Spinal cord (tissue), 10 donors: ENCODE data around the gene RTTN. TPM values are rescaled to one million over a fixed set of nuclear protein-coding genes. Genes with fewer than 3 reads are reported as not detected.

Source experiments
- DNase-seq, 6 donors: peaks; one replicate each; pipeline versions ENCODE4 v3.0.0 to v3.0.0-alpha.2; 2013 to 2015; ENCODE audit warnings: low spot score in 6 of 6, low read depth in 4 of 6
- H3K27ac ChIP-seq: one replicate; pipeline ENCODE4 v1.5.1; 2013; ENCODE audit warnings: low read depth, low read length, control low read depth
- H3K27me3 ChIP-seq: one replicate; pipeline ENCODE4 v1.6.1; 2013; ENCODE audit warnings: low read length; ENCODE audit not compliant: control insufficient read depth, insufficient read depth
- H3K36me3 ChIP-seq: one replicate; pipeline ENCODE4 v1.6.1; 2013; ENCODE audit warnings: low read length; ENCODE audit not compliant: control insufficient read depth, insufficient read depth
- H3K4me1 ChIP-seq: one replicate; pipeline ENCODE4 v1.6.1; 2013; ENCODE audit warnings: low read length; ENCODE audit not compliant: control insufficient read depth, insufficient read depth
- H3K4me3 ChIP-seq: one replicate; pipeline ENCODE4 v1.5.1; 2013; ENCODE audit warnings: low read depth, low read length, control low read depth
- H3K9me3 ChIP-seq: one replicate; pipeline ENCODE4 v1.6.1; 2013; ENCODE audit warnings: low read length; ENCODE audit not compliant: control insufficient read depth, insufficient read depth
- WGBS: methylation state at CpG from one replicate; pipeline ENCODE4 v1.1.5; 2013; ENCODE audit warnings: missing lambda C conversion rate; ENCODE audit not compliant: insufficient coverage; 5-methylcytosine and 5-hydroxymethylcytosine counted together
- polyA plus RNA-seq, 2 donors: library from polyadenylated mRNA; unstranded; fragments of 120-200 nt; gene quantifications; one replicate each; pipeline ENCODE4 v1.2.1, GENCODE V29; 2013; ENCODE audit not compliant: insufficient read length in 2 of 2
- total RNA-seq, 2 donors: library from RNA; depleted of rRNA in 1 of 2; stranded (reverse); fragments of 120-200 nt in 1 of 2; fragments of >200 nt in 1 of 2; gene quantifications; one replicate each; pipeline versions ENCODE4 v1.2.3 to v1.2.4, GENCODE V29; 2013 to 2014
- donor health status: healthy.

RTTN gene
- total and polyA plus RNA-seq, 4 donors: 14.0 to 46.0 (median 18.1) TPM

DNA sequence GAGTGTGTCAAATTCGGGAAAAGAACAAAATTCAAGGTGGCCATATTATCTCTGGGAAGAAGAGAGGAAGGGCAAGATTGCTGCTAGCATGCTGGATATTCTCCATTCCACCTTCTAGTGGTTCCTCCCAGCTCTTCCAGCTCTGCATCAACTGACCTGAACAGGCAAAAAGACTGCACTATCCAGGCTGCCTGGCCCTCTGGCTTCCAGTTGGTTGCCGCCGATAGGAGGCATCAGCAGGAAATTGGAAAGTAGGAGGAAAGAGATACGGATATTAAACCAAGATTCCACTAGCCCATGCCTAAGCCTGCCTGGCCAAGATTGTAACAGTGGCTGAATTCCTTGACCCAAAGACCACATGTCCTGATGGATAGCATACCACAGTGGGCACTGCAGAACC, 1.7 kb upstream of the RTTN start:
- H3K27ac ChIP-seq: no peak overlapping the region
- H3K36me3 ChIP-seq: no peaks in the 10 kb centered on the region
- no peaks in the 10 kb centered on the region for H3K27me3 ChIP-seq
- no peaks in the 10 kb centered on the region for H3K4me1 ChIP-seq
- DNase-seq: no peak
- H3K9me3 ChIP-seq: no peaks in the 10 kb centered on the region
- H3K4me3 ChIP-seq: no peak overlapping the region
- WGBS: 80% methylated on average over 2 of the region's 4 CpGs

DNA sequence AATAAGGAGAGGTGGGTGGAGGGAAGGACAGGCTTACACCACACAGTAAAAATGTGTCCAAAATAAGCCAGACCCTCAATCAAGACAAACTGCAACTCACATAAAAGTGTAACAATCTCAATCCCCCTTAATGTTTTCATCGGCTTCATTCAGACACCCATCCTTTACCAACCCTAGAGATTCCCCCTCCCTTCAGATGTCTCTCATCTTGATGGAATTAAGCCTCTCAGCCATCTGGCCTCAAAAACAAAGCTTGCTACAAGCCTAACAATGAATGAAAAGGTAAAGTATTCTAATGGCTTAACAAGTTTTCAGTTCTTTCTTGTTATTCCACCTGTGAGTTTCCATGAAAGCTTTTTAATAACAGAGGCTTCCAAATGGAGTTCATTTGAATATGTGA, 5.2 kb downstream of the RTTN start:
- no peaks in the 10 kb centered on the region for H3K36me3 ChIP-seq
- no peak overlapping the region for H3K27ac ChIP-seq
- H3K4me1 ChIP-seq: no peaks in the 10 kb centered on the region
- no peak for DNase-seq
- no peaks in the 10 kb centered on the region for H3K27me3 ChIP-seq
- 0% methylated on average over 1 of the region's 1 CpG for WGBS
- no peak overlapping the region for H3K4me3 ChIP-seq
- no peaks in the 10 kb centered on the region for H3K9me3 ChIP-seq

DNA sequence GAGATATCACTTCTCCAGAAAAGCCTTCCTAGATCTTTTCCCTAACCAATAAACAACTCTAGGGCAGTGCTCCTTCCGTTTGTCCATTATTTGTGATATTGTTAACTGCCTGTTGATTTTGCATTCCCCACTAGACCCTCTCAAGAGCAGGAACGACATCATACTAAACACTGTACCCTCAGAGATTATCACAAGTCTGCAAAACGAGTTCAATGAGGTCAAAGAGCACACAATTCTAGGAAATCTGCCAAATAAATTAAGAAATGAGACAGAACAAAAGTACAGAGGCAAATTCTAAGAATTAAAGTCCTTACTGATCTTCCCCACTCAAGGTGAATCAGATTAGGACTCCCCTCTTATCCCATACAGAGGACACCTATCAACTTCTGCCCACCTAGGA, 7.6 kb downstream of the RTTN start:
- Histone ChIP-seq H3K4me3 (no peak overlapping the region), H3K27ac (no peak overlapping the region), H3K27me3 (no peaks in the 10 kb centered on the region), H3K4me1 (no peaks in the 10 kb centered on the region), H3K9me3 (no peaks in the 10 kb centered on the region), H3K36me3 (peaks cover 2% of the 10 kb centered on the region)
- 62% methylated on average over 2 of the region's 3 CpGs for WGBS
- no peak for DNase-seq

DNA sequence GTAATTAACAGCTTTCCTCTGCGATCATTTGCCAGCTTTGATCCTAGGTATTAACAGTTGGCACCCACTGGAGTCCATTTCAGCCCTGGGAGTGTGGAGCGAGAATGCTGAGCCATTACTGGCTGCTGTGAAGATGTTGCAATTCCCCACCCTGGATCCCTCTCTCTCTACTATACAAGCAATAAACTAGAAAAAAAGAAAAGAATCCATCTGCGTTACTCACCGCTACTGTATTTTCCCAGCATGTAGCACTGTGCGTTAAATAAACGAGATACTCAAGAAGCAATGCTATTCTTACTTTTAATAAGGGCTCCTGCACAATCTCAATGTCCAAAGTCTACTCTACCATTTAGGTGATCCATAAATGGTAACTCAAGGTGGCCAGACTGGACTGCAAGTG, 8.5 kb downstream of the RTTN start:
- no peaks in the 10 kb centered on the region for H3K4me1 ChIP-seq
- H3K9me3 ChIP-seq: no peaks in the 10 kb centered on the region
- no peaks in the 10 kb centered on the region for H3K27me3 ChIP-seq
- peaks cover 2% of the 10 kb centered on the region for H3K36me3 ChIP-seq
- peak in 1 of 6 donors; percentile 61 for DNase-seq
- no peak overlapping the region for H3K4me3 ChIP-seq
- H3K27ac ChIP-seq: no peak overlapping the region
- WGBS: 80% methylated on average over 2 of the region's 6 CpGs

DNA sequence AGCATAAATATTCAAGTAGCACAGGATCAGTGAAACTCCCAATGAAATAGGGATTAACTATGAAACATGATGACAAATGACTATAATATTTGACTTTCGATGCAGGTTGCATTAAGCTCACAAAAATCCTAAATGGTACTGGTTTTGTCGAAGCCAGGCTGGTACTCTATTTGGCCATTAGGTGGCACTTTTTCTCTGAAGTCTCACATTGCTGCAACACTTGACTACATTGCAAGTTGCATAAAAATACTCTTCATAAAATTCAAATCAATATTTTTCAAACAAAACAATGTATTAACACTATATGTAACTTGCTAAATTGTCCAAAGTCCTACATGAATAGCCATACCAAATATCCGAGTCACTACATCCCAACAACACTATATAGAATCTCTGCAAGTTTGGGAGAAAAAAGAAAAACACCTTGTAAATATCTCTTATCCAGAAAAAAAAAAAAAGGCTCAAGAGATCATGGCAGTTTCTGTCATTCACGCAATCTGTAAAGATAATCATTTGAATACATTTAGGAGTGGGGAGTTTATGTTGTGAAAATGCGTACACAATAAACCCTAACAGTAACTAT, 9.5 kb downstream of the RTTN start:
- no peaks in the 10 kb centered on the region for H3K27me3 ChIP-seq
- no peak overlapping the region for H3K27ac ChIP-seq
- WGBS: 45% methylated on average over 2 of the region's 5 CpGs
- peaks cover 3% of the 10 kb centered on the region for H3K36me3 ChIP-seq
- H3K4me1 ChIP-seq: no peaks in the 10 kb centered on the region
- peak in 4 of 6 donors; percentile 18 to 83 (median 54) for DNase-seq
- H3K9me3 ChIP-seq: no peaks in the 10 kb centered on the region
- no peak overlapping the region for H3K4me3 ChIP-seq

DNA sequence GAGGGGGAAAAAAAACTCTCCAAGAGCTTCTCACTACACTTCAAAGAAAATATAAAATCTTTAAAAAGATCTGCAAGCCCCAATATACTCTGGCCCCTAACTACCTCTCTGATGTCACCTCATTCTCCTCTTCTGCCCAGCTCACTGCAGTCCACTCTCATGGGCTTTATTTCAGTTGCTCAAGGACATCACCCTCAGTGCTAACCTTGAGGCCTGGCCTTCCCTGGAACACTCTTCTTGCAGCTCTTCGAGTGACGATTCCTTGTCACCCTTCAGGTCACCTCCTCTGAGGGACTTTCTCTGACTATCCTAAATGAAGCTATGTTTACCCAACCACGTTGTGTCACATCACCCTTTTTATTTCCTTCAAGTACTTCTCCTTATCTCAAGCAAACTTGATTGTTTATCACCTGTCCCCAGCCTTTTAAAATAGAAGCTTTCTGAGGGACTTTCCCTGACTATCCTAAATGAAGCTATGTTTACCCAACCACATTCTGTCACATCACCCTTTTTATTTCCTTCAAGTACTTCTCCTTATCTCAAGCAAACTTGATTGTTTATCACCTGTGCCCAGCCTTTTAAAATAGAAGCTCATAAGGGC, 10.4 kb downstream of the RTTN start:
- H3K9me3 ChIP-seq: no peaks in the 10 kb centered on the region
- peaks cover 7% of the 10 kb centered on the region for H3K36me3 ChIP-seq
- no peaks in the 10 kb centered on the region for H3K4me1 ChIP-seq
- no peak overlapping the region for H3K4me3 ChIP-seq
- WGBS: 90% methylated on average over 3 of the region's 3 CpGs
- no peaks in the 10 kb centered on the region for H3K27me3 ChIP-seq
- H3K27ac ChIP-seq: no peak overlapping the region
- DNase-seq: no peak

DNA sequence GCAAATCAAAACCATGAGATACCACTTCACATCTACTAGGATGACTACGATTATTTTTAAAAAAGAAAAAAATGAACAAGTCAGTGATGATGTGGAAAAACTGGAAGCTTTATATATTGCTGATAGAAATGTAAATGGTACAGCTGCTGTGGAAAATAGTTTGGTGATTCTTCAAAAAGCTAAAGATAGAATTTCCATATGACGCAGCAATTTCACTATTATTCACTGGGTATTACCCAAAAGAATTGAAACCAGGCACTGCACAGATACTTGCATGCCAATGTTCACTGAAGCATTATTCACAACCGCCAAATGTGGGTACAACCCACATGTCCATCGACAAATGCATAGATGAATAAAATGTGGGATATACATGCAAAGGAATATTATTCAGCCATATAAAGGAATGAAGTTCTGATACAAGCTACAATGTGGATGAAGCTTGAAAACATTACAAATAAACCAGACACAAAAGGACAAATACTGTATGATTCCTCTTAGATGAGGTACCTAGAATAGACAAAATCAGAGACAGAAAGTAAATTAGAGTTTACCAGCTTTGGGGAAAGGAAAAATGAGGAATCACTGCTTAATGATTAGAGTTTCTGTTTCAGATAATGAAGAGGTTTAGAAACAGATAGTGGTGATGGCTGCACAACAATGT, 11.1 kb downstream of the RTTN start:
- Histone ChIP-seq H3K27ac (no peak overlapping the region), H3K27me3 (no peaks in the 10 kb centered on the region), H3K4me3 (no peak overlapping the region), H3K4me1 (no peaks in the 10 kb centered on the region), H3K36me3 (peaks cover 7% of the 10 kb centered on the region), H3K9me3 (no peaks in the 10 kb centered on the region)
- no CpG with 5 or more reads among the region's 4 CpGs for WGBS
- DNase-seq: no peak

DNA sequence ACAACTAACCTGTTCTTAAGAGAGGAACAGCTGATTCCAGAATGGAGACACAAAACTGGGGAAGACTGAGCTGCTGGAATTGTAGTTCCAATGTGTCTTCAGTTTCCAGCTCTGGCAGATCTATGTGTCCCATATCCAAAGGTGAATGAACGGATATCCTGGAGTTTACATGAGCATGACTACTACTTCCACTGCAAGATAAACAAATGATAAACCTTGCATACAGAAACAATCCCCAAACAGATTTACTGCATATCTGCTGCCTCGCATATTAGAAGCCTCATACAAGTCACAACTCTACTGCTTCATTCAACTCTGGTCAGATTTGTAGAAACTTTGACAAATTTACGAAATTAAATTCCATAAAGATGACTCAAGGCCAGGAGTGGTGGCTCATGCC, 15.0 kb downstream of the RTTN start:
- Histone ChIP-seq H3K9me3 (no peaks in the 10 kb centered on the region), H3K36me3 (peaks cover 12% of the 10 kb centered on the region), H3K4me1 (no peaks in the 10 kb centered on the region), H3K4me3 (no peak overlapping the region), H3K27ac (no peak overlapping the region), H3K27me3 (no peaks in the 10 kb centered on the region)
- DNase-seq: no peak
- 100% methylated on average over 2 of the region's 3 CpGs for WGBS

DNA sequence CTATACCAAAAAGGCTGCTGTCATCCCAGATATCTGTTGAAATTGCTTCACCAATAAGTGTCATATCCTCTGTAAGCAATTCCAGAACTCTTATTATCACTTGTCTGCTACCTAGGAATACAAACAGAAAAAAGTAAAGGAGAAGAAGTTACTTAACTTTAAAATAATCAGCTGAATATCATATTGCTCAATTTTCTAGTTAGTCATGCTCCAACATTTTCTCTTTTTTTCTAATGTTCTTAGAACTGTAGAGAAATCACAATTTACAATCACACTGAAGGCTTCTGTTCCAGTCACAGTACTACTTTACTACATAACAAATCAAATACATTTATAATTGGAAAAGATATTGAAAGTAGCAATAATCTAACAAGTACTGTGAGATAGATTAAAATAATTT, 17.4 kb downstream of the RTTN start:
- H3K27ac ChIP-seq: no peak overlapping the region
- no peaks in the 10 kb centered on the region for H3K27me3 ChIP-seq
- H3K36me3 ChIP-seq: peaks cover 14% of the 10 kb centered on the region
- H3K4me1 ChIP-seq: no peaks in the 10 kb centered on the region
- H3K9me3 ChIP-seq: no peaks in the 10 kb centered on the region
- no peak overlapping the region for H3K4me3 ChIP-seq
- no peak for DNase-seq

DNA sequence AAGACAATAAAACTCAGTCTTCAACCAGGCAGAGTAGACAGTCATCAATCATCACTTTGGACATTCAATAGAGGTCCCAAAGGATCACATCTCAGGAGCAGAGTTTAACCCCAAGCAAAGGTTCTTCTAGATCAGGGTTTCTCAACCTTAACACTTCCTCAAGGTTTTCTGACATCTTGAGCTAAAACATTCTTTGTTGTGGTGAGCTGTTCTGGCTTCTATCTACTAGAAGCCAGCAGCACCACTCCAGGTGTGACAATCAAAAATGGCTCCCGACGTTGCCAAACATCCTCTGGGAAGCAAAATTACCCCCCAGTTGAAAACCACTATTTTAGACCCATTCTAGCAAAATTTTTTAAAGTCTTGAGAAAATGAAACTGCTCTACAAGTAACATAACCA, 22.0 kb downstream of the RTTN start:
- no peak for DNase-seq
- H3K27me3 ChIP-seq: no peaks in the 10 kb centered on the region
- H3K4me1 ChIP-seq: no peaks in the 10 kb centered on the region
- 100% methylated on average over 2 of the region's 2 CpGs for WGBS
- H3K36me3 ChIP-seq: peaks cover 8% of the 10 kb centered on the region
- no peak overlapping the region for H3K4me3 ChIP-seq
- H3K27ac ChIP-seq: no peak overlapping the region
- H3K9me3 ChIP-seq: no peaks in the 10 kb centered on the region
